T follicular helper cell (primary cell): Measurements from ENCODE around the gene GPRC5B.

Source experiments
- DNase-seq: peaks from one replicate; pipeline ENCODE4 v3.0.0-alpha.2; 2020; ENCODE audit warnings: low read depth
- total RNA-seq, 2 experiments: gene quantifications; one replicate each; lab custom pipeline; 2026; lab: John Stamatoyannopoulos, UW

Gene GPRC5B, protein sequence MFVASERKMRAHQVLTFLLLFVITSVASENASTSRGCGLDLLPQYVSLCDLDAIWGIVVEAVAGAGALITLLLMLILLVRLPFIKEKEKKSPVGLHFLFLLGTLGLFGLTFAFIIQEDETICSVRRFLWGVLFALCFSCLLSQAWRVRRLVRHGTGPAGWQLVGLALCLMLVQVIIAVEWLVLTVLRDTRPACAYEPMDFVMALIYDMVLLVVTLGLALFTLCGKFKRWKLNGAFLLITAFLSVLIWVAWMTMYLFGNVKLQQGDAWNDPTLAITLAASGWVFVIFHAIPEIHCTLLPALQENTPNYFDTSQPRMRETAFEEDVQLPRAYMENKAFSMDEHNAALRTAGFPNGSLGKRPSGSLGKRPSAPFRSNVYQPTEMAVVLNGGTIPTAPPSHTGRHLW
- total RNA-seq, result 0.22 to 4.0 reads per million in 2 experiments

DNA sequence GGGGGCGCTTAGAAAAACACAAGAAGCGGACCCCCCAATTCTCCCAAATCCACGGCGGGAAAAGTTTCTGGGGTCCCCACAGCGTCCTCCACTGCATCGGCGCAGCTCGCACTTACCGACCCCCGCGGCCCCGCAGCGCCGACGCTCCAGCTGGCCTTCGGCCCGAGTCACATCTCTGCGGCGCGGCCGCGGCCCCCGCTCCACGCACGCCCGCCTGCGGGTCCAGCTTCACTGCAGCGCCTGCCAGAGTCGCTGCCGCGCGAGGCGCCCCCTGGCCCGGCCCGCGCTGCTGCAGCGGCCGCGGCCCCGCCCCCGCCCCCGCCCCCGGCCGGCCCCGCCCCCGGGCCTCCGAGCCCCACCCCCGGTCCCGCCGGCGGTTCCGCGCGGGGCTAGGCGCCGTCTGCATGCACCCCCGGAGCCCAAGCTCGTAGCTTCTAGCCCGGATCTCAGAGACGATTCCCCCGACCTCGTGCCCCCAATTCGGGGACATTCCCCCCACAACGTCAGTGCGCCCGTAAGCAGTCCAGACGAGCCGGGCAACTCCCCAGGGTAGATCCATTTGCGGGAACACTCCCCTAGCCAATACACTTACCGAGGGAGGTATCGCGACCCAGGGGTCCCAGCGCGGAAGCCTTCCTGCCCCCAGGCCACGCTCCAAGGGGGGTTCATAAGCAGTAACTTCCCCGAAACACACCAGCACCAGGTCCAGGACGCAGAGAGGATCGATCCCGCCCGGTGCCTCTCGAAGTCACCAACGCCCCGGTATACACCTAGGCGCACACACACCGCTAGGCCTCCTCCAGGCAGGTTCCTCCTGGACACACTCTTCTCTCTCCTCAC lies at the start of gene GPRC5B:
Gene GPRC5B (minus strand): TSS at position 238 of the 840 bp plus-strand sequence. CDS start 12,003 bp downstream, outside the sequence.
- DNase-seq, result peak; percentile 30

DNA sequence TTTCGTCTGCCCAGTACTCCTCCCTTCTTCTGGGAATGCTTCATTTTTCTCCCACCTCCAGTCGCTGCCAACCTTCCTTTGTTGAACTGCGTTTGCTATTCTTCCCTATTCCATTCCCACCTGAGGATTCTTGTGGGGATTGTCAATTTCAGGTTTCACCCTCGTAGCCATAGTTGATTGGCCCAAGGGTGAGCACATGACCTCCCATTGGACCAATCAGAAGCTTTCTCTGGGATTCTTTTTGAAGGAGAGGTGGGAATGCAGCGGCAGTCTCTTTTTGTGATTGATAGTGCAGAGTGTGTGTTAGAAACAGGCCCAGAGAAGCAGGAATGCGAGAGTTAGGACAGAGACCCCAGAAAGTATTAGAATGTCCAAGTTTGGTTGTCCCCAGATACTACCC lies 49.1 kb upstream of the GPRC5B start:
- no peak for DNase-seq

DNA sequence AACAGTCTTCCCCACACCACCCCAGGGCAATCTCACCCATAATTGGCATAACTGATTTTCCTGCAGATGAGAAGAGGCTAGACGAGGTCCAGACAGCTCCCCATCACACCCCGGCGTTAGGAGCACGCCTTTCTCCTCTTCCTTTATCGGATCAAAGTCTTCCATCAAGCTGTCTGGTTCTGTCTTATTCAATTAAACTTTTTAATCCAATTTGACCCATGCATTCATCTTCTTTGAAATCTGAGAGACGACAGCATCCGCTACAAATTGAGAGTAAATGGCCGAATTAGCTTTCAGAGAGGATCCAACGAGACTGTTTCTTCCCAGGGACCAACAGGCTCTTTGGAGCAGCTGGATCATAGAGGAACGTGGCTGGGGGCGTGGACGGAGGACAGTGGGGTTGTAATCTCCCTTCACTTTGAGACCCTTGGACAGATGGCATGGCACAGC lies 44.4 kb upstream of the GPRC5B start:
- DNase-seq, result no peak

DNA sequence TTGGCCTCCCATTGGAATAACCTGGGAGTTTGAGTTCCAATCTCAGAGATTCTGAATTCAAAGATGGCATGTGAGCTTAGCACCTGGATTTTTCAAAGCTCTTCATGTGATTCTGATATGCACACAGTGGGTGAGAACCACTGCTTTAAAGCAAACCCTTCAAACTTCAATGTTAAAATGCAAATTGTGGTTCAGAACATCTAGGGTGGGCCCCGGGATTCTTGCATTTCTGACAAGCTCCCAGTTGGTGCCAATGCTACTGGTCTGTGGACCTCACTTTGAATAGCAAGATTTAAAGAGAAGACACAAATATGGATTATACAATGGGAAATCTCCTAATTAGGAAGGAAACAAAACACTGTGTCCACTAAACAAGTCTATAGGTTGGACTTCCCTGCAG lies 43.8 kb upstream of the GPRC5B start:
- no peak for DNase-seq

DNA sequence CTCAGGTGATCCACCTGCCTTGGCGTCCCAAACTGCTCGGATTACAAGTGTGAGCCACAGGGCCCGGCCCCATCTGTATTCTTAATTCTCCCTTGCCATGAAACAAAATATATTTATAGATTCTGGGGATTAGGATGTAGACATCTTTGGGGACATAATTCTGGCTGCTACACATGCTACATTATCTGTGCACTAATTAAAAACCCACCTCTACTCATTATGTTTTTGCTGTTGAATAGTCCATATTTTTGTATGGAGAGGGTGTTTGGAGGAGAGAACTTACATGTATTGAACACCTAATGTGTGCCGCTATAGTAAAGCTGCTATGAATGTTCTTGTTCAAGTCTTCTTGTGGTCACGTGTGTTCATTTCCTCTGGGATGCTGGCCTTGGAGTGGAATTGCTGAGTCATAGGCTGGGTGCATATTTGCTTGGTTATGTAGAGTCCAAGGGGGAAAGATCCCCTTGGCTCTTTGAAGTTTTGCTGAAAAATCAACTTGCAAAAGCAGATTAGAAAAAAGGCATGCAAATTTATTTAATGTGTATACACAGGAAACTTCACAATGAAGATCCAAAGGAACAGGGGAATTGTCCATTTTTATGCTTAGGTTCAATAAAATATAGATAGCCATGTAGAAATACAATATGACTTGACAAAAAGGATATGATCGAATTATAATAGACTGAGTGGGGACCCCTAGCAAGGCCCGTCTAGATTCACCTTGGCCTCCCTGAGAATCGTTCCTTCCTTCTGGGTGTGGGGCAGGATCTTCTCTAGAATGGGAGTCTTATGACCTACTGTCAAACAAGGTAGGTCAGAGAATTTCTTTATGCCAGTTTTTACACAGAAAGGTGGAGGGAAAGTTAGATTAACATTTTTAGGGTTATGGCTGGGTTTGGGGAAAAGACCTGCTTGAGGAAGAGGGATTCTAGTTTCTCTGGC lies 42.1 kb upstream of the GPRC5B start:
- no peak for DNase-seq

DNA sequence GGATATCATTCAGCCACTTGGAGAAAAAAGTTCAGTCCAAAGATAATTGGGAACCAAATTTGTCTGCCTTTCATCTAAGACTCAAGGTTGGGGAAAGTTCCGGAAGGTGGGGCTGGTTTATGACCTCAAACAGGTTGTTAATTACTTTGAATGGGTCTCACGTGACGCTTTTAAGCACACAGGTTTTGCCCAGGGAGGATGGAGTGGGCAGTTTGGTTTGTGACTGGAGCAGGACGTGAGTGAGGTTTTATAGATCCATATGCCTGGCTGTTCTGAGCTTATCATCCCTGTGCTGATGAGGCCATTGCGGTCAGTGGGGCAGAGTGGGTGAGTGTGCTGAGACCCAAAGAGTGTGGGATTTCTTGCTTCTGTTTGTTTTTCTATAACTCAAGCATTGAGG lies 38.7 kb upstream of the GPRC5B start:
- no peak for DNase-seq

DNA sequence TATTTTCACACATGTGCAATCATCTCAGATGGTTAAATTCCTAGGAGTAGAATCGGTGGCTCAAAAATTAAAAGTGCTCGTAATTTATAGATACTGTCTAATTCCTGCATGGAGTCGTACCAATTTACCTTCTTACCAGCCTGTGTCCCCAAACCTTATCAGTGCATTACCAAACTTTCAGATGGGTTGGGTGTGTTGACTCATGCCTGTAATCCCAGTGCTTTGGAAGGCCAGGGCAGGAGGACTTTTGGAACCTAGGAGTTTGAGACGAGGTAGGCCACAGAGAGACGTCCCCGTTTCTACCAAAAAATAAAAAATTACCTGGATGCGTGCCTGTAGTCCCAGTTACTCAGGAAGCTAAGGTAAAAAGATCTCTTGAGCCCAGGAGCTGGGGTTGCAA lies 34.5 kb upstream of the GPRC5B start:
- no peak for DNase-seq

DNA sequence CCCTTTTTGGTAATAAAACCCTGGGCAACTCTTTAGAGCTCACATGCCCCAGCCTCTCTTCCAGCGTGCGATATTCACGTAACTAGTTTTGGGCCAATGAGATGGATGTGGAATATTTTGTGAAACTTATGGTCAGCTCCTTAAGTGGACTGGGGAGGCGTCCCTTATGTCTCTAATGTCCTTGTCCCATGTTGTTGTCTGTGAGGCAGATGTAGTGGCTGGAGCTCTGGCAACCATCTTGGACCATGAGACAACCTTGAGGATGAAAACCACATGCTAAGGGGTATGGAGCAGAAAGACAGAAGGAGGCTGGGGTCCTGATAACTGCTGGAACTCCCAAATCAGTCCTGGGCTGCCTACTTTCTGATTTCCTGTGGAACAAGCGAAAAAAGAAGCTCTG lies 31.4 kb upstream of the GPRC5B start:
- DNase-seq, result no peak

DNA sequence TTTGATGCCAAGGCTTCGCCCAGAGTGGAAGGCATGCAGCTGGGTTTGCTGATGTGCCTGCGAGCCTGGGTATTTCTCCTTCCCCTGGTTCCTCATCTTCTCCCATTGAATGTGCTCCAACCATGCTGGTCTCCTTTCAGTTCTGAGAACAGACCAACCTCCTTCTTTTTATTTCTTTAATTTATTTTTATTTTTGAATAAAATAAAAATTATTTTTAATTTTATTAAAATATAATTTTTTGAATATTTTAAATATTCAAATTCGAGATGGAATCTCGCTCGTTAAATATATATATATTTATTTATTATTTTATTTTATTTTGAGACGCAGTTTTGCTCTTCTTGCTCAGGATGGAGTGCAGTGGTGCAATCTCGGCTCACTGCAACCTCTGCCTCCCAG lies 30.2 kb upstream of the GPRC5B start:
- DNase-seq, result no peak

DNA sequence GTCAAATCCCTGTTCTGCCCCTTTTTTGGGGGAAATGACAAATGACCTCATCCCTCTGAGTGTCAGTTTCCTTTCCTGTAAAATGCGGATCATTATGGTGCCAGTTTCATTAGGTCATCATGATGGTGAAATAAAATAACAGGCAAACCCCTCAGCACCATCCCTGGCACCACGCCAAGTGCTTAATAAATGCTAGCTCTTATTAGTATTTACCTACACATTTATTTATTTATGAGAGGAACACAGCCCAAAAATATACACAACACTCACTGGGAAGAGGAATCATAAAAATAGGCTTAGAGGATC lies 28.6 kb upstream of the GPRC5B start:
- DNase-seq, result no peak

DNA sequence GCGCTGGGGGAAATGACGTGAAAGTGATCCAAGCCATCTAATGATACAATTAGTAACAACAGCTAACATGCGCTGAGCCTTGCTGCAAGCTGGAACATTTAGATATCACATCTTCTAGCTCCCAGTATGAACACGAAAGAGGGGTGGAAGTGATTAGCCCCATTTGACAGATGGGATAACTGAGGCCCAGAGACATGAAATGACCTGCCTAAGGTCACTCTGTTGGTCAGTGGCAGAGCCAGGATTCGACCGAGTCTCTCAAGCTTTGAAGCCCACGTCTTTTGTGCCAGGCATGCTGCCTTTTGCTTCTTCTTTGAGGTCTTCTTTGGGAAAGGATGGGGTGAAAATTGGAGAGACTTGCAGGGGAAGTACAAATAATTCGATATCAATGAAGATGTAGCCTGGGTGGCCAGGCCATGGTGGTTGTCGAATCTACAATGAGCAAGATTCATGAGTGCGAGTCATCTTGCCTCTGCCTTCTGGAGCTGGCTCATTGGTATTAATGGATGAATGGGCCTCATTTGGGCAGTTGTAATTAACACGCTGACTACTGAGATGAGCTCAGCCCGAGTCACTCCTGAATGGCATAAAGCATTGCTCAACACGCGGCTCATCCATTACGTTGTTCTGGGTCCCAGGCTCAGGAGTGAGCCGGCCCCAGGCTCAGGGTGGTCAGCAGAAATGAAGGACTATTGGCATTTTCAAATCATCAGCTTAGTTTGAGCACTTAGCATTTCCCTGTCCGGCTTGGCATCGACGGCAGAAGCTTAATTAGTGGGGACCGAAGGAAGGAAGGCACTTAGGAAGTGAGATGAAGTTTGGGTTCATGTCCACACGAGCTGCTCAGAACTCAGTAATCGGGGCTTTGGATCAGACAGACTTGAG lies 28.0 kb upstream of the GPRC5B start:
- no peak for DNase-seq

DNA sequence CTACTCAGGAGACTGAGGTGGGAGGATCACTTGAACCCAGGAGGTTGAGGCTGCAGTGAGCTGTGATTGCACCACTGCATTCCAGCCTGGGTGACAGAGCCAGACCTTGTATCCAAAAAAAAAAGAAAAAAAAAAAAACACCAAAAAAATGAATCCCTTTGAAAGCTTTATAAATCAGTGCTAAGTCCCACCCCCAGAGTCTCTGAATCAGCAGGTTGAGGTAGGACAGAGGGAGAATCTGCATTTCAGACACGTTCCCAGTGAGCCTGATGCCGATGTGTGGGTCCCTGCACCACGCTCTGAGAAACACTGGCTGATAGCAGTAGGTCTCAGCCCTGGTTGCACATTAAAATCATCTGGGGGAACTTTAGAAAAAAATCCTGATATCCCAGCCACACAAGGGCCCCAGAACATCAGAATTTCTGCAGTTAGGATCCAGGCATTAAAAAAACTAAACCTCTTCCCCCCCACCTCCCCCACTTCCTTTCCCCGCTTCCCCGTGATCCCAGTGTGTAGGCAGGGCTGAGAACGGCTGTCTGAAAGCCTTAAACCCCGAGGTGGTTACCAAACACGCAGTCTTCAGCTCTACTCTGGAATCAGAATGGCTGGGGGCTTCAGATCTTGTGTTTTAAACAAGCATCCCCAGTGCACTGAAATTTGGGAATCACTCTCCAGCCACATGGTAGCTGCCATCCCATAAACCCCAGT lies 27.3 kb upstream of the GPRC5B start:
- DNase-seq, result no peak

DNA sequence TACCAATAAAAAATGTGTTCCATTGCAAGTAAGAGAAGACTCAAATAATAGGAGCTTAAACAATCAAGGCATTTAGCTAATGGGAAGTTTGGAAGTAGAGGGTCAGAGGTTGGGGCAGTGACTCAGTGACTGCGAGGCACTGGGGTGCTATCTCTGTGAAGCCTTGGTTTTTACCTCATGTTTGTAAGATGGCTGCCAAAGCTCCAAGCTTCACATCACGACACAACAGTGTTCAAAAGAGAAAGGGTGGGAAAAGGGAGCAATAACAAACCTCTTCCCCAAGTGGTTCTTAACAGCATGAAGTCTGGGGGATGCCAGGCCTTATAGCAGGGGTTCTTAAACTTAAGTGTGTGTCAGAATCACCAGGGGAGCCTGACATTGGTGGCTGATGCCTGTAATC lies 26.6 kb upstream of the GPRC5B start:
- no peak for DNase-seq

DNA sequence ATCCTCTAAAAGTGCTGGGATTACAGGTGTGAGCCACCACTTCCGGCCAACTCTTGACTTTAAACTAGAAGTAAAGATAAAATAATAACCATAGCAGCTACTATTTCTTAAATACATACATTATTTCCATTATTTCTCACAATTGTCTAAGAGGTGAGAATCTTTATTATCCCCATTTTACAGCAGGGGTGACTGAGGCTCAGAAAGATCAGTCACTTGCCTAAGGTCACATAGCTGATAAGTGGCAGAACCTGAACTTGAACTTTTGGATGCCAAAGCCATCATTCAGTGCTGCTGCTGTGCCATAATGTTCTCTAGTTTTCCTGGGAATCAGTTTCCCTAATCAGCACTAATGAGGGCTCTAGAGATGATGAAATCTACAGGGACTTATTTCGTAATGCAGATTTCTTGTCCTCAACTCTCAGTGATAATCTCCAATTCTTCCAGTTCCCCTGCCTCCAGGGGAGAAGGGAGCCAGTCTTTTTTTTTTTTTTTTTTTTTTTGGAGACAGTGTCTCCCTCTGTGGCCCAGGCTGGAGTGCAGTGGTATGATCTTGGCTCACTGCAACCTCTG lies 25.2 kb upstream of the GPRC5B start:
- no peak for DNase-seq

DNA sequence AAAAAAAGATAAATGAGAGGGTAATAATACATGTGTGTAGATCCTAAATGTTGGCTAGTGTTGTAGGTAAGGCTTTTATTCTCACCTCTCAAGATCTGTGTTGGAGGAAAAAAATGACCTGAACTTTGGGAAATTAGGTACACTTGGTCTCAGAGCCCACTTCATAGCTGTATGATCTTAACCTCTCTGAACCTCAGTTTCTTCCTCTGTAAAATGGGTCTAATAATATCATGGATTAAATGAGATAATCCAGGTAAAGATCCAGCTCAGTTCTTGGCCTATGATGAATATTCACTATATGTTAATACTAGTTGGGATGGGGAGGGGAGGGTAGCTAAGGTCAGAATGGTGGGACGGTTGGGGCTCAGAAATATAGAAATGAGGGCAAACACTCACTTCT lies 24.3 kb upstream of the GPRC5B start:
- DNase-seq, result no peak

DNA sequence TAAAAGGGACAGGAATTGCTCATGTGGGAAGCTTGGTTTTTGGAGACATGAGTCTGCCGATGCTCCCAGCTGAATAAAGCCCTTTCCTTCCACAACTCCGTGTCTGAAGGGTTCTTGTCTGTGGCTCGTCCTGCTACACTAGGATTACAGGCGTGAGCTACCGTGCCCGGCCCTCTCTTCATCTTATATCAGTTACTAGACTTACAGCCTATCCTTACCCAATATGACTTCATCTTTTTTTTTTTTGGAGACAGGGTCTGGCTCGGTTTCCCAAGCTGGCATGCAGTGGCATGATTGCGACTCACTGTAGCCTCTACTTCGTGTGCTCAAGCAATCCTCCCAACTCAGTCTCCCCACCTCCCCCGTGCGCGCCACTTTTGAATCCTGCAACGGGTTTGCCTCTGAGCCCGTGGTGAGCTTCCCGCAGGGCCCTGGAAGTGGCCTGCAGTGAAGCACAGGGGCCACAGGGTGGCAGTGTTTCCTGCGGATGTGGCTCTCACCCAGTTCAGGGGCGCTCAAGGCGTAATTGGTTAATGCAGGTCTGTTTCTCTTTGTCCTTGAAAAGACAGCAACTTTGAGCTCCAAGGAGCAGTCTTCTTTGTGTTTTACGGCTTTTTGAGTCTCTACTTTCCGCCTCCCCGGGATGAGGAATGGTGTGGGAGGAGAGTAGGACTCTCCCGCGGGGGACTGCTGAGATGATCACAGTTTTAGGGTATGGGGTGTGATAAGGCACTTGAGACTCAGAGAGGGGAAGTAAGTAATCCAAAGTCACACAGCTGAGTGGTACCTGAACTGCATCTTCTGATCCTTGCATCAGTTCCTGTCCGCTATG lies 22.7 kb upstream of the GPRC5B start:
- peak; percentile 44 for DNase-seq

DNA sequence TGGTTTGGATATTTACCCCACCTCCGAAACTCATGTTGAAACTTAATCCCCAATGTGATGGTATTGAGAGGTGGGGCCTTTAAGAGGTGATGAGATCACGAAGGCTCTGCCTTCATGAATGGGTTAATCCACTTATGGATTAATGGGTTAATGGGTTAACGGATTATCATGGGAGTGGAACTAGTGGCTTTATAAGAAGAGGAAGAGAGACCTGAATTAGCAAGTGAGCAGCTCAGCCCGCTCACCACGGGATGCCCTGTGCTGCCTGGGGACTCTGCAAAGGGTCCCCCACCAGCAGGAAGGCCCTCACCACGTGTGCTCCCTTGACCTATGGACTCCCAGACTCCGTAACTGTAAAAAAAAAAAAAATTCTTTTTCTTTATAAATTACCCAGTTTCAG lies 16.5 kb upstream of the GPRC5B start:
- DNase-seq, result no peak

DNA sequence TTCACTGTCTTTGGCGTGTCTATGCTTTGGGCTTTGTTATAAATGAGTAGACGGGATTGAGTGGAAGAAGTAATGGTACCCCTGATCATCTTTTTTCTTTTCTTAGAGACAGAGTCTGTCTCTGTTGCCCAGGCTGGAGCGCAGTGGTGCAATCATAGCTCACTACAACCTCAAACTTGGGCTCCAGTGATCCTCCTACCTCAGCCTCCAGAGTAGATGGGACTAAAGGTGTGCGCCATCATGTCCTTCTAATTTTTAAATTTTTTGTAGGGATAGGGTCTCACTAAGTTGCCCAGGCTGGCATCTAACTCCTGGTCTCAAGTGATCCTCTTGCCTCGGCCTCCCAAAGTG lies 14.9 kb upstream of the GPRC5B start:
- no peak for DNase-seq

DNA sequence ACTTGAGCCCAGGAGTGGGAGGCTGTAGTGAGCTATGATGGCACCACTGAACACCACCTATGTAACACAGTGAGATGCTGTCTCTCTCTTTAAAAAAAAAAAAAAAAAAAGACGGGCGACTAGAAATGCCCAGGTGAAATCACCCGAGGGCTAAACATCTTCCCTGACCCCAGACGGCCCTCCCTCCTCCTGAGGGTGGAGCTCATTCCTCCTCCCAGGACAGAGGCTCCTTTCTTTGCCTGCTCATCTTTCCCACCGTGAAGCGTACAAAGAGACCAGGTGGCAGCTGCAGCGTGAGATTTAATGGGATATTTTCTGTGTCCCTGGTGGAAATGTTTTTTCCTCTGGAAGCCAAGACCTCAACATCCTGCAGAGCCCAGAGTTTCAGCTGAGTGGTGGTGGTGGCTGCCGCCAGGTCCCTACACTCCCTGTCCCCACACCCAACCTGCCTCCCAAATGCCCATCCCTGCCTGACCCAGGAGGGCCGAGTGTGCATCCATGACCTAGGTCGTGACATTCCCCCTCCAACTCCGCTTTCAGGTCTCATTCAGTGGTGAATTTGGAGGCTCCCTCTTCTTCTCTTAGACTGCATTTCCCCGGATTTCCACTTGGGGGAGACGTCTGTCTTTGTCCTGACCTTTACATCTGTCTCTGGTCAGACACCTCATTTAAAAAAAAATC lies 14.4 kb upstream of the GPRC5B start:
- DNase-seq, result no peak
